Osteoblast (primary cell): ENCODE results near the gene FHIT. TPM values are rescaled to one million over a fixed set of nuclear protein-coding genes. Genes with fewer than 3 reads are reported as not detected.

Experiments
- DNase-seq: peaks from one replicate; pipeline ENCODE4 v3.0.0; 2011; ENCODE audit warnings: low spot score, mixed read lengths; ENCODE audit not compliant: insufficient read length; ENCODE audit errors: missing footprints
- H2AFZ ChIP-seq: 2 replicates; pipeline ENCODE4 v1.6.0; 2011; ENCODE audit warnings: mild to moderate bottlenecking, low read length
- H3K27ac ChIP-seq: 2 replicates; pipeline ENCODE4 v1.5.1; 2011; ENCODE audit warnings: mild to moderate bottlenecking, low read depth, low read length, moderate library complexity
- H3K27me3 ChIP-seq: 2 replicates; pipeline ENCODE4 v1.6.0; 2012; ENCODE audit warnings: mild to moderate bottlenecking, control low read depth, inconsistent platforms, low read length, moderate library complexity; ENCODE audit not compliant: insufficient read depth
- H3K36me3 ChIP-seq: 2 replicates; pipeline ENCODE4 v1.5.1; 2011; ENCODE audit warnings: mild to moderate bottlenecking, low read length, control low read depth, moderate library complexity; ENCODE audit not compliant: insufficient read depth
- H3K4me1 ChIP-seq: 2 replicates; pipeline ENCODE4 v1.5.1; 2011; ENCODE audit warnings: mild to moderate bottlenecking, low read length, control low read depth, moderate library complexity; ENCODE audit not compliant: insufficient read depth
- H3K4me2 ChIP-seq: 2 replicates; pipeline ENCODE4 v1.6.0; 2011; ENCODE audit warnings: mild to moderate bottlenecking, low read length; ENCODE audit not compliant: insufficient read depth
- H3K4me3 ChIP-seq: fragments of 200-600 bp; sonication (generic); 3 replicates; pipeline ENCODE4 v1.5.1; 2012; ENCODE audit warnings: mild to moderate bottlenecking, low read length, inconsistent platforms; ENCODE audit not compliant: insufficient read depth
- H3K79me2 ChIP-seq: 2 replicates; pipeline ENCODE4 v1.6.0; 2012; ENCODE audit warnings: mild to moderate bottlenecking, low read length, control low read depth, inconsistent platforms; ENCODE audit not compliant: insufficient read depth
- H3K9me3 ChIP-seq: 2 replicates; pipeline ENCODE4 v1.5.1; 2011; ENCODE audit warnings: low read depth, low read length, control low read depth
- H4K20me1 ChIP-seq: 2 replicates; pipeline ENCODE4 v1.6.0; 2012; ENCODE audit warnings: mild to moderate bottlenecking, low read length, control low read depth; ENCODE audit not compliant: insufficient read depth
- small RNA-seq: library from RNA; depleted of rRNA; stranded (forward); fragments of <200 nt; gene quantifications from one replicate; pipeline ENCODE3, GENCODE V24; 2012
- total RNA-seq: library from RNA; depleted of rRNA; stranded (reverse); fragments of >200 nt; gene quantifications from 2 replicates; pipeline ENCODE4 v1.2.3, GENCODE V29; 2012
- TF ChIP-seq, protein P1 (sequence below): IDR thresholded peaks from 2 replicates; pipeline ENCODE4 v1.5.1; 2011; ENCODE audit warnings: mild to moderate bottlenecking, low read depth, low read length, moderate library complexity; ENCODE audit errors: extremely low read depth

FHIT gene
- total RNA-seq, 1 donor: 3.3 TPM

DNA sequence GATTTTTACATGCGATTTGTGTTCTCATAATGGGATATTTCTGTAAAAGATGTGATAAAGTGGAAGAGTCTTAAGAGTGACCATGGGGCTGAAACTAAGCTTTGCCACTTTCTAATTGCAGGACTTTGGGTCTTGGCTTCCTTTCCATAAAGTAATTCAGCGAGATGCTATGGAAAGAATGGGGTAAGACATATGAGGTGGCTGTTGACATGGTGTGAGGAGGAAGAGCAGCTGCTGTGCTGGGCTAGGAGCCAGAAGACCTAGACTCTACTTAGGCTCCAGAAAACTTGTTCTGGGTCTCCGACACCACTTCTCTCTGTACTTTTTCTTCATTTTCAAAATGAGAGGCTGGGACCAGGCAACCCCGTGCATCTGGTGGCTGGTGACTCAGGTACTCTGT, 1547.0 kb downstream of the FHIT start:
- no peaks in the 10 kb centered on the region for H3K4me1 ChIP-seq
- no peak overlapping the region for H2AFZ ChIP-seq
- no peaks in the 10 kb centered on the region for H4K20me1 ChIP-seq
- no peak overlapping the region for H3K4me3 ChIP-seq
- TF ChIP-seq, protein P1, sequence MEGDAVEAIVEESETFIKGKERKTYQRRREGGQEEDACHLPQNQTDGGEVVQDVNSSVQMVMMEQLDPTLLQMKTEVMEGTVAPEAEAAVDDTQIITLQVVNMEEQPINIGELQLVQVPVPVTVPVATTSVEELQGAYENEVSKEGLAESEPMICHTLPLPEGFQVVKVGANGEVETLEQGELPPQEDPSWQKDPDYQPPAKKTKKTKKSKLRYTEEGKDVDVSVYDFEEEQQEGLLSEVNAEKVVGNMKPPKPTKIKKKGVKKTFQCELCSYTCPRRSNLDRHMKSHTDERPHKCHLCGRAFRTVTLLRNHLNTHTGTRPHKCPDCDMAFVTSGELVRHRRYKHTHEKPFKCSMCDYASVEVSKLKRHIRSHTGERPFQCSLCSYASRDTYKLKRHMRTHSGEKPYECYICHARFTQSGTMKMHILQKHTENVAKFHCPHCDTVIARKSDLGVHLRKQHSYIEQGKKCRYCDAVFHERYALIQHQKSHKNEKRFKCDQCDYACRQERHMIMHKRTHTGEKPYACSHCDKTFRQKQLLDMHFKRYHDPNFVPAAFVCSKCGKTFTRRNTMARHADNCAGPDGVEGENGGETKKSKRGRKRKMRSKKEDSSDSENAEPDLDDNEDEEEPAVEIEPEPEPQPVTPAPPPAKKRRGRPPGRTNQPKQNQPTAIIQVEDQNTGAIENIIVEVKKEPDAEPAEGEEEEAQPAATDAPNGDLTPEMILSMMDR: no peak
- no peaks in the 10 kb centered on the region for H3K36me3 ChIP-seq
- H3K27ac ChIP-seq: no peak overlapping the region
- H3K79me2 ChIP-seq: no peaks in the 10 kb centered on the region
- no peaks in the 10 kb centered on the region for H3K9me3 ChIP-seq
- no peak for DNase-seq
- H3K27me3 ChIP-seq: no peaks in the 10 kb centered on the region
- no peak overlapping the region for H3K4me2 ChIP-seq

DNA sequence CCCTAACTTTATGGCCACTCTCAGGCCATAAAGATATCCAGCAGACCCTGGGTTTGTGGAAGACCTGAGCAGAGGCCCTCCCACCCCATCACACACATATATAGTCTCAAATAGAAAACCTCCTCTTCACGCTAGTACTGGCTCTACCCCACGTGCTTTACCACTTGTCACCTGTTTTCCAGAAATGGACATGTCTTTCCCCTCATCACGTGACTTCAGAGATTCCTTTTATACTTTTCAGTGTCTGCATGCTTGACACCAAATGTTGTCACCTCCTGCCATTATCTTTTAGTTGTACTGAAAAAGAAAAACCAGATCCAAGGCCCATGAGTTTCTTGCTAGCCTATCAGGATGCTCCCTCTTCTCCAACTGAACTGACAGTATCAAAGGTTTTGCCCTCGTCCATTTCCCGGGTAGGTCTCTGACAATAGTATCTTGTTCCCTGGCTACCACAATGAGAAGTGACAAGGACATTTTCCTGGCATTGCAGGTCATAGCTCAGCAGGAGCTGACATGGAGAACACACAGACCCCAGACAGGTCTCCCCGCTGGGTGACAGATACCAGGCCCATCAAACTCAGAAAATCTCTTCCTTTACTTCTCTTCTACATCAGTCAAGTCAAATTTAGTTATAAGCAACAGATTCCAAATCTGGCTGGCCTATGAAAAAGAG, 1551.5 kb downstream of the FHIT start:
- Histone ChIP-seq H3K4me3 (no peak overlapping the region), H3K9me3 (no peaks in the 10 kb centered on the region), H3K27ac (no peak overlapping the region), H3K27me3 (no peaks in the 10 kb centered on the region), H3K4me1 (no peaks in the 10 kb centered on the region), H3K36me3 (no peaks in the 10 kb centered on the region), H3K4me2 (no peak overlapping the region), H4K20me1 (no peaks in the 10 kb centered on the region), H3K79me2 (no peaks in the 10 kb centered on the region), H2AFZ (no peak overlapping the region)
- TF ChIP-seq, protein P1: no peak
- no peak for DNase-seq

Small RNA genes lying within 50 kb of the gene (small RNA-seq; reads per million reads assigned to genes)
- gene MIR548BB (not detected), gene RF00012 (not detected)
